ENCODE measurements around the gene NELFE. TPM values are rescaled to one million over a fixed set of nuclear protein-coding genes. Genes with fewer than 3 reads are reported as not detected.

NELFE gene
- total RNA-seq, 1 experiment from 2014 or later = 68.3 TPM

GRCh38 chr6:31919624-31920303 lies 39.0 kb downstream of the NELFE start:
- H3K9me2 ChIP-seq (ENCODE audit: insufficient read depth) = no peaks in the 10 kb centered on the region
- no peaks in the 10 kb centered on the region; a peak in 1 of 4 replicates for H3K9me3 ChIP-seq (ENCODE audit: control insufficient read depth in 1 of 2, insufficient read depth in 1 of 2, low read depth in 1 of 2, low read length in 2 of 2)
- BruUV-seq (replicated peaks) = no TSS peak
- ChIA-PET RAD21 (ENCODE audit: low non-redundant PET in 1 of 2, low total read pairs in 2 of 2, uncharacterized antibody in 2 of 2, unreplicated experiment in 2 of 2) (interaction anchor here in 1 of 2 experiments (0.7 kb wide), 1 partner anchor 11 kb away, joined by 3 read pairs; no protein-coding TSS in a partner anchor), POLR2A (no interaction called here), CTCF (no interaction called here)
- ATAC-seq = no peak
- H3K27ac ChIP-seq (ENCODE audit: low read depth, low read length) = no peak overlapping the region
- H3K79me2 ChIP-seq (ENCODE audit: insufficient read depth, low read length) = no peaks in the 10 kb centered on the region
- intact Hi-C loops (cut with micrococcal nuclease) = no loop called here
- no peak for TF ChIP-seq YY1 (IDR thresholded peaks at IDR 0.05; ENCODE audit: extremely low read depth, insufficient replicate concordance, low read depth, low read length)
- TF ChIP-seq EGR1 (IDR thresholded peaks at IDR 0.05; ENCODE audit: low read depth) = no peak
- no peak for TF ChIP-seq FOSL1 (IDR thresholded peaks at IDR 0.05; ENCODE audit: low read depth)
- no peak for TF ChIP-seq SIN3A (IDR thresholded peaks at IDR 0.05; ENCODE audit: low read depth)
- TF ChIP-seq CTCF (IDR thresholded peaks at IDR 0.05 in 2 of 3, conservative IDR thresholded peaks at IDR 0.05 in 1 of 3; ENCODE audit: borderline replicate concordance in 1 of 3, insufficient read depth in 1 of 3, low read depth in 2 of 3, low read length in 2 of 3) = no peak
- no peak for TF ChIP-seq EZH2phosphoT487 (IDR thresholded peaks at IDR 0.05; ENCODE audit: borderline replicate concordance)
- TF ChIP-seq REST (IDR thresholded peaks at IDR 0.05; ENCODE audit: low read depth) = no peak
- TF ChIP-seq ZNF274 (IDR thresholded peaks at IDR 0.05; ENCODE audit: low read depth, low read length) = no peak
- TF ChIP-seq EZH2 (IDR thresholded peaks at IDR 0.05) = no peak
- H3K36me3 ChIP-seq (ENCODE audit: control insufficient read depth in 1 of 2, insufficient read depth in 2 of 2, low read length in 2 of 2) = no peaks in the 10 kb centered on the region
- no peaks in the 10 kb centered on the region for H4K20me1 ChIP-seq (ENCODE audit: insufficient read depth)
- no peaks in the 10 kb centered on the region for H3K27me3 ChIP-seq (ENCODE audit: insufficient read depth, low read length)
- peaks cover 0 to 5% of the 10 kb centered on the region in 2 experiments; a peak in 2 of 4 replicates for H3K4me1 ChIP-seq (ENCODE audit: control insufficient read depth in 1 of 2, insufficient read depth in 2 of 2, low read length in 2 of 2)
- H3K4me2 ChIP-seq (ENCODE audit: low read length) = no peak overlapping the region
- H2AFZ ChIP-seq (ENCODE audit: low read depth, low read length, poor library complexity, severe bottlenecking) = no peak overlapping the region
- H3K4me3 ChIP-seq (replicated peaks in 1 of 2; ENCODE audit: low read depth in 1 of 2, low read length in 2 of 2) = no peak overlapping the region
- no peak for DNase-seq (ENCODE audit: low read depth, low spot score)
- no peak overlapping the region for H3K9ac ChIP-seq (ENCODE audit: low read length)
